GM23338 (cell line): ENCODE results near the gene KATNIP. TPM values are rescaled to one million over a fixed set of nuclear protein-coding genes. Genes with fewer than 3 reads are reported as not detected.

Experiments used
- ATAC-seq: fragments of 200-7000 bp; cut with Tn5 transposase; 3 replicates; pipeline ENCODE4 v1.9.1; 2020
- DNase-seq: peaks from one replicate; pipeline ENCODE4 v3.0.0-alpha.2; 2015; ENCODE audit warnings: low spot score
- H2AFZ ChIP-seq: fragments of 200-600 bp; sonication (generic); 2 replicates; pipeline ENCODE4 v1.8.0; 2016; ENCODE audit warnings: antibody characterized with exemption, mild to moderate bottlenecking, moderate library complexity
- H3F3A ChIP-seq: fragments of 200-600 bp; sonication (generic); replicated peaks from 2 replicates; pipeline ENCODE4 v1.8.0; 2017; ENCODE audit warnings: antibody characterized with exemption, mixed run types, low read depth
- H3K27ac ChIP-seq: fragments of 200-600 bp; sonication (generic); 2 replicates; pipeline ENCODE4 v1.6.1; 2016; ENCODE audit warnings: low read depth
- H3K27me3 ChIP-seq: fragments of 200-600 bp; sonication (generic); 2 replicates; pipeline ENCODE4 v1.8.0; 2016; ENCODE audit warnings: mild to moderate bottlenecking, mixed run types, moderate library complexity; ENCODE audit not compliant: insufficient read depth
- H3K36me3 ChIP-seq: fragments of 200-600 bp; sonication (generic); 2 replicates; pipeline ENCODE4 v1.8.0; 2016; ENCODE audit warnings: mild to moderate bottlenecking; ENCODE audit not compliant: insufficient read depth
- H3K4me1 ChIP-seq: fragments of 200-600 bp; sonication (generic); 2 replicates; pipeline ENCODE4 v1.8.0; 2016; ENCODE audit warnings: mild to moderate bottlenecking, moderate library complexity; ENCODE audit not compliant: insufficient read depth
- H3K4me2 ChIP-seq: fragments of 200-600 bp; sonication (generic); 2 replicates; pipeline ENCODE4 v1.7.1; 2017; ENCODE audit warnings: mixed run types
- H3K4me3 ChIP-seq: fragments of 200-600 bp; sonication (generic); 2 replicates; pipeline ENCODE4 v1.6.1; 2016; ENCODE audit warnings: mixed run types
- H3K79me2 ChIP-seq: fragments of 200-600 bp; sonication (generic); replicated peaks from 2 replicates; pipeline ENCODE4 v1.8.0; 2017; ENCODE audit warnings: mild to moderate bottlenecking; ENCODE audit not compliant: insufficient read depth
- H3K9me2 ChIP-seq: fragments of 200-600 bp; sonication (generic); 2 replicates; pipeline ENCODE4 v1.8.0; 2017; ENCODE audit not compliant: insufficient read depth
- H4K20me1 ChIP-seq: fragments of 200-600 bp; sonication (generic); replicated peaks from 2 replicates; pipeline ENCODE4 v1.8.0; 2017; ENCODE audit warnings: mild to moderate bottlenecking; ENCODE audit not compliant: insufficient read depth
- H3K27ac Mint-ChIP-seq: 2 replicates; pipeline ENCODE4 v1.8.0; 2020; ENCODE audit warnings: inconsistent platforms, mild to moderate bottlenecking, moderate library complexity, mixed read lengths
- H3K27me3 Mint-ChIP-seq: 3 replicates; pipeline ENCODE4 v1.8.0; 2022; ENCODE audit warnings: low read depth, mild to moderate bottlenecking, moderate library complexity, mixed read lengths, inconsistent platforms; ENCODE audit not compliant: insufficient read depth, poor library complexity
- H3K36me3 Mint-ChIP-seq: 3 replicates; pipeline ENCODE4 v1.8.0; 2021; ENCODE audit warnings: low read depth, mild to moderate bottlenecking, inconsistent platforms, moderate library complexity, mixed read lengths
- H3K4me1 Mint-ChIP-seq: 3 replicates; pipeline ENCODE4 v1.8.0; 2020; ENCODE audit warnings: mild to moderate bottlenecking, inconsistent platforms, mixed read lengths
- H3K4me3 Mint-ChIP-seq: 3 replicates; pipeline ENCODE4 v1.8.0; 2021; ENCODE audit warnings: moderate library complexity, mild to moderate bottlenecking, inconsistent platforms, mixed read lengths
- H3K9me3 Mint-ChIP-seq: 3 replicates; pipeline ENCODE4 v1.8.0; 2020; ENCODE audit warnings: moderate library complexity, mild to moderate bottlenecking, inconsistent platforms, mixed read lengths
- CREB1 ChIP-seq: fragments of 250-450 bp; sonication (Bioruptor Pico); IDR thresholded peaks from 2 replicates; pipeline ENCODE4 v1.5.0; 2020; ENCODE audit warnings: low read depth, mild to moderate bottlenecking, moderate library complexity
- EZH2 ChIP-seq: fragments of 200-600 bp; sonication (generic); IDR thresholded peaks from one replicate; pipeline ENCODE4 v1.8.0; 2017; ENCODE audit warnings: antibody characterized with exemption, mild to moderate bottlenecking, low read depth; ENCODE audit not compliant: unreplicated experiment
- EZH2phosphoT487 ChIP-seq: fragments of 200-600 bp; sonication (generic); IDR thresholded peaks from one replicate; pipeline ENCODE4 v1.8.1; 2018; ENCODE audit warnings: antibody characterized with exemption; ENCODE audit not compliant: unreplicated experiment
- JUNB ChIP-seq: IDR thresholded peaks from one replicate; pipeline ENCODE4 v1.6.1; 2016; ENCODE audit warnings: antibody characterized with exemption; ENCODE audit not compliant: unreplicated experiment
- NANOG ChIP-seq: IDR thresholded peaks from 2 replicates; pipeline ENCODE4 v1.6.1; 2016; ENCODE audit warnings: antibody characterized with exemption, borderline replicate concordance
- POLR2AphosphoS5 ChIP-seq: IDR thresholded peaks from 2 replicates; pipeline ENCODE4 v1.6.1; 2016; ENCODE audit warnings: antibody characterized with exemption, low read depth
- STAT1 ChIP-seq: IDR thresholded peaks from one replicate; pipeline ENCODE4 v1.6.1; 2016; ENCODE audit warnings: antibody characterized with exemption; ENCODE audit not compliant: unreplicated experiment
- ZNF114 ChIP-seq: fragments of 250-450 bp; sonication (Bioruptor Pico); IDR thresholded peaks from 2 replicates; pipeline ENCODE4 v1.5.0; 2020; ENCODE audit warnings: mild to moderate bottlenecking, moderate library complexity
- ZNF331 ChIP-seq: fragments of 250-450 bp; sonication (Bioruptor Pico); IDR thresholded peaks from 2 replicates; pipeline ENCODE4 v1.5.0; 2020; ENCODE audit warnings: low read depth, mild to moderate bottlenecking, moderate library complexity
- polyA plus RNA-seq: library from polyadenylated mRNA; unstranded; fragments of >200 nt; fragmentation: Nextera tagmentation; extraction: Ambion mirVana; gene quantifications from 2 replicates; pipeline ENCODE4 v1.2.1, GENCODE V29; 2016
- total RNA-seq: library from RNA; depleted of rRNA; stranded (reverse); fragments of >200 nt; shearing (Covaris generic); gene quantifications from 2 replicates; pipeline ENCODE4 v1.2.3, GENCODE V29; 2014
- TF ChIP-seq, protein P1 (sequence below): IDR thresholded peaks from 2 replicates; pipeline ENCODE4 v1.6.1; 2016; ENCODE audit warnings: antibody characterized with exemption
- TF ChIP-seq, protein P2 (sequence below): fragments of 250-450 bp; sonication (Bioruptor Pico); IDR thresholded peaks from 2 replicates; pipeline ENCODE4 v1.5.0; 2020; ENCODE audit warnings: mild to moderate bottlenecking, moderate library complexity
- TF ChIP-seq, protein P3 (sequence below), 2 experiments: fragments of 200-600 bp in 1 of 2; sonication (generic) in 1 of 2; conservative IDR thresholded peaks; 2 replicates each; pipeline versions ENCODE4 v1.5.1 to v1.6.1; 2016 to 2017; ENCODE audit warnings: antibody characterized with exemption in 2 of 2, low read depth in 2 of 2, mild to moderate bottlenecking in 2 of 2, moderate library complexity in 1 of 2
- TF ChIP-seq, protein P4 (sequence below): IDR thresholded peaks from one replicate; pipeline ENCODE4 v1.6.1; 2018; ENCODE audit warnings: antibody characterized with exemption; ENCODE audit not compliant: unreplicated experiment

Gene KATNIP
- total and polyA plus RNA-seq, 2 experiments from 2014 or later, result 7.0 to 11.8 TPM

DNA sequence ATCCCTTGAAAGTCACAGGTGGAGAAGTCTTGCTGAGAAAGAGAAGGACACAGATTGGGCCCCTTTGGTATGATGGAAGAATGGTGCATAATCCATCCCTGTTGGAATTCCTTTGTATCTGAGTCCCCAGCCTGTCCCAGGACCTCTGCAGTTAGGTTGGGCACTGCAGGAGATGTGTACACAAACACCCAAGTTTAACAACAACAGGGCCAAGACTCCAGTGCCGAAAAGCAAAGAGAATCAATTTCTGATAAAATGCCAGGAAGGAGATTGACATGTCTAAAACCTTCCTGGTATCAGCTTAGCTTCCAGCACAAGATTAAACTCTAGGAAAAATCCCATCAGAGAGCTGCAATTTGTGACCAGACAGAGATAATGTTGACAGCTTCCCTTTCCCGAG lies 32.9 kb downstream of the KATNIP start:
- no peak overlapping the region for H3K27ac Mint-ChIP-seq
- Histone ChIP-seq H3K27me3 (no peaks in the 10 kb centered on the region), H3K4me1 (no peaks in the 10 kb centered on the region), H3K4me2 (no peak overlapping the region), H2AFZ (no peak overlapping the region), H3K4me3 (no peak overlapping the region), H3K9me2 (no peaks in the 10 kb centered on the region), H3K79me2 (no peaks in the 10 kb centered on the region), H3K27ac (no peak overlapping the region), H3K36me3 (no peaks in the 10 kb centered on the region), H4K20me1 (no peaks in the 10 kb centered on the region; the same call in 1 of the 2 replicates), H3F3A (no peaks in the 10 kb centered on the region)
- DNase-seq (no peak), ATAC-seq (no peak)
- no peaks in the 10 kb centered on the region; the same call in 2 of the 3 replicates for H3K4me1 Mint-ChIP-seq
- H3K36me3 Mint-ChIP-seq, result peaks cover 10% of the 10 kb centered on the region; the same call in 2 of the 3 replicates
- H3K4me3 Mint-ChIP-seq, result no peak overlapping the region
- H3K9me3 Mint-ChIP-seq, result no peaks in the 10 kb centered on the region
- peaks cover 7% of the 10 kb centered on the region for H3K27me3 Mint-ChIP-seq
- no peak for TF ChIP-seq EZH2phosphoT487
- TF ChIP-seq, protein P1, sequence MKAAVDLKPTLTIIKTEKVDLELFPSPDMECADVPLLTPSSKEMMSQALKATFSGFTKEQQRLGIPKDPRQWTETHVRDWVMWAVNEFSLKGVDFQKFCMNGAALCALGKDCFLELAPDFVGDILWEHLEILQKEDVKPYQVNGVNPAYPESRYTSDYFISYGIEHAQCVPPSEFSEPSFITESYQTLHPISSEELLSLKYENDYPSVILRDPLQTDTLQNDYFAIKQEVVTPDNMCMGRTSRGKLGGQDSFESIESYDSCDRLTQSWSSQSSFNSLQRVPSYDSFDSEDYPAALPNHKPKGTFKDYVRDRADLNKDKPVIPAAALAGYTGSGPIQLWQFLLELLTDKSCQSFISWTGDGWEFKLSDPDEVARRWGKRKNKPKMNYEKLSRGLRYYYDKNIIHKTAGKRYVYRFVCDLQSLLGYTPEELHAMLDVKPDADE, result no peak
- TF ChIP-seq EZH2, result no peak
- TF ChIP-seq, protein P2, sequence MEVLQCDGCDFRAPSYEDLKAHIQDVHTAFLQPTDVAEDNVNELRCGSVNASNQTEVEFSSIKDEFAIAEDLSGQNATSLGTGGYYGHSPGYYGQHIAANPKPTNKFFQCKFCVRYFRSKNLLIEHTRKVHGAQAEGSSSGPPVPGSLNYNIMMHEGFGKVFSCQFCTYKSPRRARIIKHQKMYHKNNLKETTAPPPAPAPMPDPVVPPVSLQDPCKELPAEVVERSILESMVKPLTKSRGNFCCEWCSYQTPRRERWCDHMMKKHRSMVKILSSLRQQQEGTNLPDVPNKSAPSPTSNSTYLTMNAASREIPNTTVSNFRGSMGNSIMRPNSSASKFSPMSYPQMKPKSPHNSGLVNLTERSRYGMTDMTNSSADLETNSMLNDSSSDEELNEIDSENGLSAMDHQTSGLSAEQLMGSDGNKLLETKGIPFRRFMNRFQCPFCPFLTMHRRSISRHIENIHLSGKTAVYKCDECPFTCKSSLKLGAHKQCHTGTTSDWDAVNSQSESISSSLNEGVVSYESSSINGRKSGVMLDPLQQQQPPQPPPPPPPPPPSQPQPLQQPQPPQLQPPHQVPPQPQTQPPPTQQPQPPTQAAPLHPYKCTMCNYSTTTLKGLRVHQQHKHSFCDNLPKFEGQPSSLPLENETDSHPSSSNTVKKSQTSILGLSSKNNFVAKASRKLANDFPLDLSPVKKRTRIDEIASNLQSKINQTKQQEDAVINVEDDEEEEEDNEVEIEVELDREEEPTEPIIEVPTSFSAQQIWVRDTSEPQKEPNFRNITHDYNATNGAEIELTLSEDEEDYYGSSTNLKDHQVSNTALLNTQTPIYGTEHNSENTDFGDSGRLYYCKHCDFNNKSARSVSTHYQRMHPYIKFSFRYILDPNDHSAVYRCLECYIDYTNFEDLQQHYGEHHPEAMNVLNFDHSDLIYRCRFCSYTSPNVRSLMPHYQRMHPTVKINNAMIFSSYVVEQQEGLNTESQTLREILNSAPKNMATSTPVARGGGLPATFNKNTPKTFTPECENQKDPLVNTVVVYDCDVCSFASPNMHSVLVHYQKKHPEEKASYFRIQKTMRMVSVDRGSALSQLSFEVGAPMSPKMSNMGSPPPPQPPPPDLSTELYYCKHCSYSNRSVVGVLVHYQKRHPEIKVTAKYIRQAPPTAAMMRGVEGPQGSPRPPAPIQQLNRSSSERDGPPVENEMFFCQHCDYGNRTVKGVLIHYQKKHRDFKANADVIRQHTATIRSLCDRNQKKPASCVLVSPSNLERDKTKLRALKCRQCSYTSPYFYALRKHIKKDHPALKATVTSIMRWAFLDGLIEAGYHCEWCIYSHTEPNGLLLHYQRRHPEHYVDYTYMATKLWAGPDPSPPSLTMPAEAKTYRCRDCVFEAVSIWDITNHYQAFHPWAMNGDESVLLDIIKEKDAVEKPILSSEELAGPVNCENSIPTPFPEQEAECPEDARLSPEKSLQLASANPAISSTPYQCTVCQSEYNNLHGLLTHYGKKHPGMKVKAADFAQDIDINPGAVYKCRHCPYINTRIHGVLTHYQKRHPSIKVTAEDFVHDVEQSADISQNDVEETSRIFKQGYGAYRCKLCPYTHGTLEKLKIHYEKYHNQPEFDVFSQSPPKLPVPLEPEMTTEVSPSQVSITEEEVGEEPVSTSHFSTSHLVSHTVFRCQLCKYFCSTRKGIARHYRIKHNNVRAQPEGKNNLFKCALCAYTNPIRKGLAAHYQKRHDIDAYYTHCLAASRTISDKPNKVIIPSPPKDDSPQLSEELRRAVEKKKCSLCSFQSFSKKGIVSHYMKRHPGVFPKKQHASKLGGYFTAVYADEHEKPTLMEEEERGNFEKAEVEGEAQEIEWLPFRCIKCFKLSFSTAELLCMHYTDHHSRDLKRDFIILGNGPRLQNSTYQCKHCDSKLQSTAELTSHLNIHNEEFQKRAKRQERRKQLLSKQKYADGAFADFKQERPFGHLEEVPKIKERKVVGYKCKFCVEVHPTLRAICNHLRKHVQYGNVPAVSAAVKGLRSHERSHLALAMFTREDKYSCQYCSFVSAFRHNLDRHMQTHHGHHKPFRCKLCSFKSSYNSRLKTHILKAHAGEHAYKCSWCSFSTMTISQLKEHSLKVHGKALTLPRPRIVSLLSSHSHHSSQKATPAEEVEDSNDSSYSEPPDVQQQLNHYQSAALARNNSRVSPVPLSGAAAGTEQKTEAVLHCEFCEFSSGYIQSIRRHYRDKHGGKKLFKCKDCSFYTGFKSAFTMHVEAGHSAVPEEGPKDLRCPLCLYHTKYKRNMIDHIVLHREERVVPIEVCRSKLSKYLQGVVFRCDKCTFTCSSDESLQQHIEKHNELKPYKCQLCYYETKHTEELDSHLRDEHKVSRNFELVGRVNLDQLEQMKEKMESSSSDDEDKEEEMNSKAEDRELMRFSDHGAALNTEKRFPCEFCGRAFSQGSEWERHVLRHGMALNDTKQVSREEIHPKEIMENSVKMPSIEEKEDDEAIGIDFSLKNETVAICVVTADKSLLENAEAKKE (CRISPR knock-in tag), result no peak
- TF ChIP-seq, protein P3, sequence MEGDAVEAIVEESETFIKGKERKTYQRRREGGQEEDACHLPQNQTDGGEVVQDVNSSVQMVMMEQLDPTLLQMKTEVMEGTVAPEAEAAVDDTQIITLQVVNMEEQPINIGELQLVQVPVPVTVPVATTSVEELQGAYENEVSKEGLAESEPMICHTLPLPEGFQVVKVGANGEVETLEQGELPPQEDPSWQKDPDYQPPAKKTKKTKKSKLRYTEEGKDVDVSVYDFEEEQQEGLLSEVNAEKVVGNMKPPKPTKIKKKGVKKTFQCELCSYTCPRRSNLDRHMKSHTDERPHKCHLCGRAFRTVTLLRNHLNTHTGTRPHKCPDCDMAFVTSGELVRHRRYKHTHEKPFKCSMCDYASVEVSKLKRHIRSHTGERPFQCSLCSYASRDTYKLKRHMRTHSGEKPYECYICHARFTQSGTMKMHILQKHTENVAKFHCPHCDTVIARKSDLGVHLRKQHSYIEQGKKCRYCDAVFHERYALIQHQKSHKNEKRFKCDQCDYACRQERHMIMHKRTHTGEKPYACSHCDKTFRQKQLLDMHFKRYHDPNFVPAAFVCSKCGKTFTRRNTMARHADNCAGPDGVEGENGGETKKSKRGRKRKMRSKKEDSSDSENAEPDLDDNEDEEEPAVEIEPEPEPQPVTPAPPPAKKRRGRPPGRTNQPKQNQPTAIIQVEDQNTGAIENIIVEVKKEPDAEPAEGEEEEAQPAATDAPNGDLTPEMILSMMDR (conservative IDR thresholded peaks at IDR 0.05; ENCODE audit: low read depth in 2 of 2), result no peak
- no peak for TF ChIP-seq ZNF331 (CRISPR knock-in tag)
- TF ChIP-seq JUNB, result no peak
- TF ChIP-seq STAT1, result no peak
- no peak for TF ChIP-seq ZNF114 (CRISPR knock-in tag)
- no peak for TF ChIP-seq POLR2AphosphoS5
- no peak for TF ChIP-seq CREB1 (CRISPR knock-in tag)
- TF ChIP-seq, protein P4, sequence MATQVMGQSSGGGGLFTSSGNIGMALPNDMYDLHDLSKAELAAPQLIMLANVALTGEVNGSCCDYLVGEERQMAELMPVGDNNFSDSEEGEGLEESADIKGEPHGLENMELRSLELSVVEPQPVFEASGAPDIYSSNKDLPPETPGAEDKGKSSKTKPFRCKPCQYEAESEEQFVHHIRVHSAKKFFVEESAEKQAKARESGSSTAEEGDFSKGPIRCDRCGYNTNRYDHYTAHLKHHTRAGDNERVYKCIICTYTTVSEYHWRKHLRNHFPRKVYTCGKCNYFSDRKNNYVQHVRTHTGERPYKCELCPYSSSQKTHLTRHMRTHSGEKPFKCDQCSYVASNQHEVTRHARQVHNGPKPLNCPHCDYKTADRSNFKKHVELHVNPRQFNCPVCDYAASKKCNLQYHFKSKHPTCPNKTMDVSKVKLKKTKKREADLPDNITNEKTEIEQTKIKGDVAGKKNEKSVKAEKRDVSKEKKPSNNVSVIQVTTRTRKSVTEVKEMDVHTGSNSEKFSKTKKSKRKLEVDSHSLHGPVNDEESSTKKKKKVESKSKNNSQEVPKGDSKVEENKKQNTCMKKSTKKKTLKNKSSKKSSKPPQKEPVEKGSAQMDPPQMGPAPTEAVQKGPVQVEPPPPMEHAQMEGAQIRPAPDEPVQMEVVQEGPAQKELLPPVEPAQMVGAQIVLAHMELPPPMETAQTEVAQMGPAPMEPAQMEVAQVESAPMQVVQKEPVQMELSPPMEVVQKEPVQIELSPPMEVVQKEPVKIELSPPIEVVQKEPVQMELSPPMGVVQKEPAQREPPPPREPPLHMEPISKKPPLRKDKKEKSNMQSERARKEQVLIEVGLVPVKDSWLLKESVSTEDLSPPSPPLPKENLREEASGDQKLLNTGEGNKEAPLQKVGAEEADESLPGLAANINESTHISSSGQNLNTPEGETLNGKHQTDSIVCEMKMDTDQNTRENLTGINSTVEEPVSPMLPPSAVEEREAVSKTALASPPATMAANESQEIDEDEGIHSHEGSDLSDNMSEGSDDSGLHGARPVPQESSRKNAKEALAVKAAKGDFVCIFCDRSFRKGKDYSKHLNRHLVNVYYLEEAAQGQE, result no peak
- no peak for TF ChIP-seq NANOG
